ENCODE measurements around the gene RTN4IP1. TPM values are rescaled to one million over a fixed set of nuclear protein-coding genes. Genes with fewer than 3 reads are reported as not detected.

The RTN4IP1 gene
- total RNA-seq, 1 donor from 2014 or later = 0.43 TPM

DNA sequence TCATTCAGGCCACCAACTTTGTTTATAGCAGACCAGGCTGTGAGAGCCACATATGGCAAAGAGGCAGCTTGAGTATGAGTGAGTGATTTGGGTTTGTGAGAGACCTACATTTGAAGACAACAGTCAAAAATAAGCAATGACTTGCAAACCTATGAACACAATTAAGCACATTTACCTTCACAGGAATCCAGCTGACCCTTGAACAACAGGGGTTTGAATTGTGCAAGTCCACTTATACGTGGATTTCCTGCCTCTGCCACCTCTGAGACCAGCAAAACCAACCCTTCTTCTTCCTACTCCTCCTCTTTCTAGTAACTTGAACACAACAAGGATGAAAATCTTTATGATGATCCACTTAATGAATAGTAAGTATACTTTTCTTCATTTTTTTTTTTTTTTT, 10.1 kb downstream of the RTN4IP1 start:
- intact Hi-C loops (cut with DNase I) = no loop called here
- H3K9me3 ChIP-seq = no peaks in the 10 kb centered on the region
- H3K4me3 ChIP-seq = no peak overlapping the region
- H3K27me3 ChIP-seq = no peaks in the 10 kb centered on the region
- H3K27ac ChIP-seq = no peak overlapping the region
- no peaks in the 10 kb centered on the region for H3K4me1 ChIP-seq
- TF ChIP-seq, protein P1, sequence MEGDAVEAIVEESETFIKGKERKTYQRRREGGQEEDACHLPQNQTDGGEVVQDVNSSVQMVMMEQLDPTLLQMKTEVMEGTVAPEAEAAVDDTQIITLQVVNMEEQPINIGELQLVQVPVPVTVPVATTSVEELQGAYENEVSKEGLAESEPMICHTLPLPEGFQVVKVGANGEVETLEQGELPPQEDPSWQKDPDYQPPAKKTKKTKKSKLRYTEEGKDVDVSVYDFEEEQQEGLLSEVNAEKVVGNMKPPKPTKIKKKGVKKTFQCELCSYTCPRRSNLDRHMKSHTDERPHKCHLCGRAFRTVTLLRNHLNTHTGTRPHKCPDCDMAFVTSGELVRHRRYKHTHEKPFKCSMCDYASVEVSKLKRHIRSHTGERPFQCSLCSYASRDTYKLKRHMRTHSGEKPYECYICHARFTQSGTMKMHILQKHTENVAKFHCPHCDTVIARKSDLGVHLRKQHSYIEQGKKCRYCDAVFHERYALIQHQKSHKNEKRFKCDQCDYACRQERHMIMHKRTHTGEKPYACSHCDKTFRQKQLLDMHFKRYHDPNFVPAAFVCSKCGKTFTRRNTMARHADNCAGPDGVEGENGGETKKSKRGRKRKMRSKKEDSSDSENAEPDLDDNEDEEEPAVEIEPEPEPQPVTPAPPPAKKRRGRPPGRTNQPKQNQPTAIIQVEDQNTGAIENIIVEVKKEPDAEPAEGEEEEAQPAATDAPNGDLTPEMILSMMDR (IDR thresholded peaks at IDR 0.05) = no peak
- H3K36me3 ChIP-seq = peaks cover 0 to 4% of the 10 kb centered on the region in 2 donors
- no peak for DNase-seq (ENCODE audit: low spot score in 2 of 2)

DNA sequence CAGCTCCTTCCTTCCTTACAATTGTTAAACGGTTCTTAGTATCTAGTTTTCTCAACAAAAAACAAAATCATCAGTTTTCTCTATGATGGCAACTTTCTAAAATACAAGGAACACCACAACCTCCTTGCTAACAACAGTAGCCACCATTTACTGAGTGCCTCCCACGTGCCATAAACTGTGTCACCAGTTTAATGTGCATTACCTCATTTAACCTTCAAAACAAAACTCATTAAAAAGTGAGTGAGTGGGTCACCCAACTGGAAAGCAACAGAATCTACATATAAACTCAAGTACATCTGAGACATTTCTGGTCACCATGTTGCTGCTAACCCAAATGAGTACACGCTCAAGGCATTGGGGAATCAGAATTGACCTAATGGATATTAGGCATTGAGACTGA, 11.0 kb downstream of the RTN4IP1 start:
- TF ChIP-seq, protein P1 (IDR thresholded peaks at IDR 0.05) = no peak
- intact Hi-C loops (cut with DNase I) = no loop called here
- Histone ChIP-seq H3K4me1 (no peaks in the 10 kb centered on the region), H3K27me3 (no peaks in the 10 kb centered on the region), H3K36me3 (peaks cover 0 to 7% of the 10 kb centered on the region in 2 donors), H3K27ac (no peak overlapping the region), H3K4me3 (no peak overlapping the region), H3K9me3 (no peaks in the 10 kb centered on the region)
- DNase-seq (ENCODE audit: low spot score in 2 of 2) = no peak

DNA sequence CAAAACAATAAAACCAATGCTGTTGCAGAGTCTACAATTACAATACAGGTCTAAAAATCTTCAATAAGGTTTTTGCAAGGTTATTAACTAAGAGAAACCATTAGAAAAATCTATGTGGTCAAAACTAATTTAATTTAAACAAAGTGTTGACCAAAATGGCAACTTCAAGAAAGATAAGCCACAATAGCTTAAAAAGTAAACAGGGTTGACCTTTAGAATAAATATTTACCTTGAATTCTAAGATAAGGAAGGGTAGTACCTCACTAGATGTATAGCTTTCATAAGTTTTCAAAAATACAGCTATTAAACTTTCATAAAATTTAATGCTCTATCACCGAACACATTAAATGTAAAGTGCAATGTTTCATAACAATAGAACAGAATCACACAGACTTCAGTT, 11.4 kb downstream of the RTN4IP1 start:
- H3K27me3 ChIP-seq = no peaks in the 10 kb centered on the region
- peaks cover 0 to 7% of the 10 kb centered on the region in 2 donors for H3K36me3 ChIP-seq
- no peak overlapping the region for H3K27ac ChIP-seq
- H3K4me1 ChIP-seq = no peaks in the 10 kb centered on the region
- no peaks in the 10 kb centered on the region for H3K9me3 ChIP-seq
- intact Hi-C loops (cut with DNase I) = no loop called here
- DNase-seq (ENCODE audit: low spot score in 2 of 2) = no peak
- no peak overlapping the region for H3K4me3 ChIP-seq
- TF ChIP-seq, protein P1 (IDR thresholded peaks at IDR 0.05) = no peak

DNA sequence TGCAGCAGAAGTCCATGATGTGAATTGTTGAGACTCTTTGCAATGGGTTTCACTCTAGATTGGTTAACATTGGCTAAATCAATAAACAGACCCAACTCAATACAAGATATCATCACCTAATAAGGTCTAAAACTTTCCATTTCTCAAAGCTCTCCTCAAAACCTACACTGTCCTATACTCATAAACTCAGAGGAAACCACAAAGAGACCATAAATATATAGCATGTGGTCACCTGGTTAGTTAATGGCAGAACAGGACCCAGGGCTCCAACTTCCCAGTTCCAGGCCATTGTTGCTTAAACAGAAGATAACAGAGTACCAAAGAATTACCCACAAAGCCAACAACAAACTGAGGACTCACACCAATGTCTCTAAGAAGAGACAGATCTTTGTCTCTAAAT, 12.0 kb downstream of the RTN4IP1 start:
- intact Hi-C loops (cut with DNase I) = no loop called here
- Histone ChIP-seq H3K27ac (no peak overlapping the region), H3K4me3 (no peak overlapping the region), H3K36me3 (peaks cover 0 to 3% of the 10 kb centered on the region in 2 donors), H3K4me1 (no peaks in the 10 kb centered on the region), H3K27me3 (no peaks in the 10 kb centered on the region), H3K9me3 (no peaks in the 10 kb centered on the region)
- TF ChIP-seq, protein P1 (IDR thresholded peaks at IDR 0.05) = no peak
- no peak for DNase-seq (ENCODE audit: low spot score in 2 of 2)

DNA sequence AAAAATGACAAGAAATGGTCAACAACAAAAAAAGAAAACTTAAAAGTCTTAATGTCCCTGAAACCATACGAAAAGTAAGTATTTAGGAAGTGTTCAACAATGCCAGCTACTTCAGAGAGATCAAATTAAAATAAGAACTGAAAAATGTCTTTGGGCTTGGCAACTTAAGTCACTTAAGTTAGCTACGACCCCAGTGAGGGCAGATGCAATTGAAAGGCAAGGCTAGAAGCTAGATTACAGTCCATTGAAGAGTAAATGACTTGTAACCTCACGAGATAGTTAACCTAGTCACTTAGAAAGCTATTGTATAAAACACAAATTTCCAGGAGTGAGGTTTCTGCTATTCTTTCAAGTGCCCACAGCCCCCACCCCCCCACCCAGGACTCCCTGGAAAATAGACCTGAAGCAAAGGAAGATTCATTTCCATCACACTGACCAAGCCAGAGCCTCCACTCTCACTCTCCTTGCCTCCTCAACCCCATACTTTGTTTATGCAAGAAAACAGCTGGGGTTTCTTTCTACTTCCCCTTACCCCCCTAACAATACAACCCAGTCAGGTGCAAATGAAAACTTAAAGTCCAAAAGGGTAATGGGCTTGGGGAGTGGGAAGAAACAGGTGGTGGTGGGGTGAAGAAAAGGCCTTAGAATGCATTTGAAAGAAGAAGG, 14.6 kb downstream of the RTN4IP1 start:
- no peaks in the 10 kb centered on the region for H3K9me3 ChIP-seq
- no peak for DNase-seq (ENCODE audit: low spot score in 2 of 2)
- no peak overlapping the region for H3K4me3 ChIP-seq
- H3K27ac ChIP-seq = no peak overlapping the region
- H3K27me3 ChIP-seq = no peaks in the 10 kb centered on the region
- H3K36me3 ChIP-seq = peaks cover 0 to 3% of the 10 kb centered on the region in 2 donors
- no peaks in the 10 kb centered on the region for H3K4me1 ChIP-seq
- intact Hi-C loops (cut with DNase I) = no loop called here
- TF ChIP-seq, protein P1 (IDR thresholded peaks at IDR 0.05) = no peak

DNA sequence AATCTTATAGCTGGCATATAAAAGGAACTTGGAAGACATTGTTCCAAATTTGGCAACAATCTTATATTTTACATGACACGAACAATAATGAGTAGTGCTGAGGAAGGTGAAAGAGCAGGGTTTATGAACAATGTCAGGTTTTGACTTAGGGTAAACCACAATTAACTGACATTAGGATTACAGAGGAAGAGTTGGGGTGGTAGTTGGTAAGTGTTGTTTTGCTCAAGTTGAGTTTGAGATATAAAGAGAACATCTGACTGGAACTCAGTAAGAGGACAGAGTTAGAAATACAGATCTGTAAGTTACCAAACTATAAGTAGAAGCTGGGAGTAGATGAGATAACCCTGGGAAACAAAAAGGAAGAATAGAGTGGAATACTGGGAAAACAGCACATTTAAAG, 15.1 kb downstream of the RTN4IP1 start:
- Histone ChIP-seq H3K27ac (no peak overlapping the region), H3K27me3 (no peaks in the 10 kb centered on the region), H3K9me3 (no peaks in the 10 kb centered on the region), H3K36me3 (peaks cover 0 to 3% of the 10 kb centered on the region in 2 donors), H3K4me3 (no peak overlapping the region), H3K4me1 (no peaks in the 10 kb centered on the region)
- no peak for DNase-seq (ENCODE audit: low spot score in 2 of 2)
- TF ChIP-seq, protein P1 (IDR thresholded peaks at IDR 0.05) = no peak
- intact Hi-C loops (cut with DNase I) = no loop called here
